K562 (cell line): ENCODE data around the gene TAS2R4. TPM values are rescaled to one million over a fixed set of nuclear protein-coding genes. Genes with fewer than 3 reads are reported as not detected.

Experiments used
- BHLHE40 ChIP-seq: IDR thresholded peaks from 2 replicates; pipeline ENCODE4 v1.6.1; 2011; ENCODE audit warnings: low read length, improper control_type of control experiment
- CTBP1 ChIP-seq: fragments of 450-650 bp; IDR thresholded peaks from 2 replicates; pipeline ENCODE4 v1.6.1; 2016; ENCODE audit warnings: borderline replicate concordance
- DIDO1 ChIP-seq: fragments of 450-650 bp; IDR thresholded peaks from 2 replicates; pipeline ENCODE4 v1.6.1; 2016; ENCODE audit warnings: low read depth, missing biosample characterization, missing genetic modification characterization
- HDAC2 ChIP-seq: fragments of 450-650 bp; IDR thresholded peaks from 2 replicates; pipeline ENCODE4 v1.6.1; 2016; ENCODE audit warnings: mild to moderate bottlenecking
- HOXB6 ChIP-seq: fragments of 250-450 bp; sonication (Bioruptor Pico); IDR thresholded peaks from 2 replicates; pipeline ENCODE4 v1.5.1; 2022; ENCODE audit warnings: mild to moderate bottlenecking, borderline replicate concordance
- KAT7 ChIP-seq: sonication (generic); formaldehyde crosslinking; IDR thresholded peaks from 2 replicates; pipeline ENCODE4 v1.8.0; 2022; ENCODE audit warnings: missing genetic modification reagents, mild to moderate bottlenecking, borderline replicate concordance
- NRF1 ChIP-seq, 2 experiments: fragments of 450-650 bp; IDR thresholded peaks in 1 of 2; conservative IDR thresholded peaks in 1 of 2; 2 replicates each; pipeline ENCODE4 v1.6.1; 2014; ENCODE audit warnings: mild to moderate bottlenecking in 2 of 2
- RHOXF2B ChIP-seq: fragments of 250-450 bp; sonication (Bioruptor Pico); conservative IDR thresholded peaks from 2 replicates; pipeline ENCODE4 v1.5.1; 2021
- SOX6 ChIP-seq: fragments of 450-650 bp; IDR thresholded peaks from 2 replicates; pipeline ENCODE4 v1.6.1; 2014; ENCODE audit warnings: mild to moderate bottlenecking
- ZNF175 ChIP-seq: fragments of 200-800 bp; sonication (Bioruptor generic); IDR thresholded peaks from 2 replicates; pipeline ENCODE4 v1.6.1; 2016; ENCODE audit warnings: low read depth, mild to moderate bottlenecking, missing genetic modification characterization, missing compliant biosample characterization
- ZNF436 ChIP-seq: fragments of 250-450, 450-650 bp; sonication (Bioruptor Pico); formaldehyde crosslinking; IDR thresholded peaks from 2 replicates; pipeline ENCODE4 v1.7.0; 2020; ENCODE audit warnings: mild to moderate bottlenecking
- ZNF551 ChIP-seq: fragments of 250-450 bp; sonication (Bioruptor Pico); IDR thresholded peaks from 2 replicates; pipeline ENCODE4 v1.5.0; 2021; ENCODE audit warnings: mild to moderate bottlenecking, moderate library complexity
- polyA plus RNA-seq, 8 experiments: library from polyadenylated mRNA; depleted of rRNA in 4 of 8; stranded (reverse) in 5 of 8; unstranded in 3 of 8; fragments of >200 nt; fragmentation: Nextera tagmentation in 2 of 8; fragmentation: Illumina TruSeq in 1 of 8; extraction: Ambion mirVana in 2 of 8; extraction: Trizol in 1 of 8; gene quantifications; 2 replicates each; pipeline versions ENCODE4 v1.2.1 to v1.2.3, GENCODE V29; 2011 to 2014; ENCODE audit warnings: inconsistent platforms in 1 of 8, missing spikeins in 1 of 8
- total RNA-seq, 7 experiments: library from RNA; depleted of rRNA in 6 of 7; stranded (reverse); fragments of >200 nt in 6 of 7; fragmentation: Illumina TruSeq in 2 of 7; extraction: Trizol in 2 of 7; gene quantifications; 2 replicates each; pipeline versions ENCODE4 v1.2.1 to v1.2.3, GENCODE V29; 2011 to 2021; ENCODE audit warnings: low replicate concordance in 1 of 7
- TF ChIP-seq, protein P1 (sequence below): sonication (generic); formaldehyde crosslinking; IDR thresholded peaks from 2 replicates; pipeline ENCODE4 v1.5.0; 2020; ENCODE audit warnings: missing genetic modification reagents
- TF ChIP-seq, protein P2 (sequence below), 2 experiments: IDR thresholded peaks; 2 replicates each; pipeline ENCODE4 v1.6.1; 2012; ENCODE audit warnings: improper control_type of control experiment in 2 of 2, low read depth in 2 of 2, low read length in 2 of 2, borderline replicate concordance in 1 of 2
- TF ChIP-seq, protein P3 (sequence below): IDR thresholded peaks from 2 replicates; pipeline ENCODE4 v1.6.1; 2012; ENCODE audit warnings: low read depth, low read length, improper control_type of control experiment, borderline replicate concordance
- TF ChIP-seq, protein P4 (sequence below): fragments of 250-450 bp; sonication (Bioruptor Pico); IDR thresholded peaks from 2 replicates; pipeline ENCODE4 v1.5.0; 2021
- TF ChIP-seq, protein P5 (sequence below): sonication (generic); formaldehyde crosslinking; IDR thresholded peaks from 2 replicates; pipeline ENCODE4 v1.8.1; 2023; ENCODE audit warnings: mild to moderate bottlenecking, missing genetic modification reagents

TAS2R4 gene
- total and polyA plus RNA-seq, 9 of the 15 experiments (the other 6 are each of a cell fraction or from before 2014, with no cell fraction given), result 0.04 to 2.1 (median 0.68) TPM

DNA sequence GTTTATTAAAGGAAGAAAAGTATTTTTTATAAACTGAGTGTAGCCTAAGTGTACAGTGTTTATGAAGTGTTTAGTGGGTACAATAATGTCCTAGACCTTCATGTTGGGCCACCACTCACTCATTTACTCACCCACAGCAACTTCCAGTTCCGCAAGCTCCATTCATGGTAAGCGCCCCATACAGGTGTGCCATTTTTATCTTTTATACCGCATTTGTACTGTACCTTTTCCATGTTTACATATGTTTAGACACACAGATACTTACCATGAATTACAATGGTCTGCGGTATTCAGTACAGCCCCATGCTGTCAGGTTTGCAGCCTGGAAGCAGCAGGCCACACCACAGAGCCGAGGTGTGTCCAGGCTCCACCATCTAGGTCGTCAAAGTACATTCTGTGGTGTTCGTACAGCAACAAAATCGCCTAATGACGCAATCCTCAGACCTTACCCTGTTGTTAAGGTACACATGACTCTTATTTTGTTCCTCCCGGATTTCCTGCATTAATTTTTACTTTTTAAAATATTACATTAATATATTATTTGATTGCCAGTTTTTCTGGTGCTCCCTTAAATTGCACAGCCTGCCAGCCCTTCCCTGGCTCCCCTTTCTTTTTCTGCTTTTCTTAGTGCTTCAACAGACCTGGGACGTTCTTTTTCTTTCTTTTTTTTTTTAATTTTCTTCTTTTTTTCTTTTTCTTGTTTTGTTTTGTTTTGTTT lies 39.2 kb upstream of the TAS2R4 start (continued):
- TF ChIP-seq, protein P1, sequence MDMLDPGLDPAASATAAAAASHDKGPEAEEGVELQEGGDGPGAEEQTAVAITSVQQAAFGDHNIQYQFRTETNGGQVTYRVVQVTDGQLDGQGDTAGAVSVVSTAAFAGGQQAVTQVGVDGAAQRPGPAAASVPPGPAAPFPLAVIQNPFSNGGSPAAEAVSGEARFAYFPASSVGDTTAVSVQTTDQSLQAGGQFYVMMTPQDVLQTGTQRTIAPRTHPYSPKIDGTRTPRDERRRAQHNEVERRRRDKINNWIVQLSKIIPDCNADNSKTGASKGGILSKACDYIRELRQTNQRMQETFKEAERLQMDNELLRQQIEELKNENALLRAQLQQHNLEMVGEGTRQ (CRISPR knock-in tag), result no peak
- no peak for TF ChIP-seq RHOXF2B (CRISPR knock-in tag)
- TF ChIP-seq, protein P2, sequence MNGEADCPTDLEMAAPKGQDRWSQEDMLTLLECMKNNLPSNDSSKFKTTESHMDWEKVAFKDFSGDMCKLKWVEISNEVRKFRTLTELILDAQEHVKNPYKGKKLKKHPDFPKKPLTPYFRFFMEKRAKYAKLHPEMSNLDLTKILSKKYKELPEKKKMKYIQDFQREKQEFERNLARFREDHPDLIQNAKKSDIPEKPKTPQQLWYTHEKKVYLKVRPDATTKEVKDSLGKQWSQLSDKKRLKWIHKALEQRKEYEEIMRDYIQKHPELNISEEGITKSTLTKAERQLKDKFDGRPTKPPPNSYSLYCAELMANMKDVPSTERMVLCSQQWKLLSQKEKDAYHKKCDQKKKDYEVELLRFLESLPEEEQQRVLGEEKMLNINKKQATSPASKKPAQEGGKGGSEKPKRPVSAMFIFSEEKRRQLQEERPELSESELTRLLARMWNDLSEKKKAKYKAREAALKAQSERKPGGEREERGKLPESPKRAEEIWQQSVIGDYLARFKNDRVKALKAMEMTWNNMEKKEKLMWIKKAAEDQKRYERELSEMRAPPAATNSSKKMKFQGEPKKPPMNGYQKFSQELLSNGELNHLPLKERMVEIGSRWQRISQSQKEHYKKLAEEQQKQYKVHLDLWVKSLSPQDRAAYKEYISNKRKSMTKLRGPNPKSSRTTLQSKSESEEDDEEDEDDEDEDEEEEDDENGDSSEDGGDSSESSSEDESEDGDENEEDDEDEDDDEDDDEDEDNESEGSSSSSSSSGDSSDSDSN (IDR thresholded peaks at IDR 0.05; ENCODE audit: borderline replicate concordance in 1 of 2, low read depth in 2 of 2, low read length in 2 of 2), result no peak
- TF ChIP-seq, protein P3, sequence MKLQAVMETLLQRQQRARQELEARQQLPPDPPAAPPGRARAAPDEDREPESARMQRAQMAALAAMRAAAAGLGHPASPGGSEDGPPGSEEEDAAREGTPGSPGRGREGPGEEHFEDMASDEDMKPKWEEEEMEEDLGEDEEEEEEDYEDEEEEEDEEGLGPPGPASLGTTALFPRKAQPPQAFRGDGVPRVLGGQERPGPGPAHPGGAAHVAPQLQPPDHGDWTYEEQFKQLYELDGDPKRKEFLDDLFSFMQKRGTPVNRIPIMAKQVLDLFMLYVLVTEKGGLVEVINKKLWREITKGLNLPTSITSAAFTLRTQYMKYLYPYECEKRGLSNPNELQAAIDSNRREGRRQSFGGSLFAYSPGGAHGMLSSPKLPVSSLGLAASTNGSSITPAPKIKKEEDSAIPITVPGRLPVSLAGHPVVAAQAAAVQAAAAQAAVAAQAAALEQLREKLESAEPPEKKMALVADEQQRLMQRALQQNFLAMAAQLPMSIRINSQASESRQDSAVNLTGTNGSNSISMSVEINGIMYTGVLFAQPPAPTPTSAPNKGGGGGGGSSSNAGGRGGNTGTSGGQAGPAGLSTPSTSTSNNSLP, result no peak
- TF ChIP-seq ZNF436, result no peak
- TF ChIP-seq, protein P4, sequence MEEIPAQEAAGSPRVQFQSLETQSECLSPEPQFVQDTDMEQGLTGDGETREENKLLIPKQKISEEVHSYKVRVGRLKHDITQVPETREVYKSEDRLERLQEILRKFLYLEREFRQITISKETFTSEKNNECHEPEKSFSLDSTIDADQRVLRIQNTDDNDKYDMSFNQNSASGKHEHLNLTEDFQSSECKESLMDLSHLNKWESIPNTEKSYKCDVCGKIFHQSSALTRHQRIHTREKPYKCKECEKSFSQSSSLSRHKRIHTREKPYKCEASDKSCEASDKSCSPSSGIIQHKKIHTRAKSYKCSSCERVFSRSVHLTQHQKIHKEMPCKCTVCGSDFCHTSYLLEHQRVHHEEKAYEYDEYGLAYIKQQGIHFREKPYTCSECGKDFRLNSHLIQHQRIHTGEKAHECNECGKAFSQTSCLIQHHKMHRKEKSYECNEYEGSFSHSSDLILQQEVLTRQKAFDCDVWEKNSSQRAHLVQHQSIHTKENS, result no peak
- no peak for TF ChIP-seq ZNF551 (CRISPR knock-in tag)
- peak; percentile 61; the same call in 1 of the 2 replicates for TF ChIP-seq CTBP1
- no peak for TF ChIP-seq HDAC2
- TF ChIP-seq BHLHE40, result no peak
- no peak for TF ChIP-seq SOX6
- TF ChIP-seq DIDO1 (tag), result no peak
- TF ChIP-seq ZNF175, result no peak
- no peak for TF ChIP-seq KAT7 (CRISPR knock-in tag)
- no peak for TF ChIP-seq HOXB6
- TF ChIP-seq, protein P5, sequence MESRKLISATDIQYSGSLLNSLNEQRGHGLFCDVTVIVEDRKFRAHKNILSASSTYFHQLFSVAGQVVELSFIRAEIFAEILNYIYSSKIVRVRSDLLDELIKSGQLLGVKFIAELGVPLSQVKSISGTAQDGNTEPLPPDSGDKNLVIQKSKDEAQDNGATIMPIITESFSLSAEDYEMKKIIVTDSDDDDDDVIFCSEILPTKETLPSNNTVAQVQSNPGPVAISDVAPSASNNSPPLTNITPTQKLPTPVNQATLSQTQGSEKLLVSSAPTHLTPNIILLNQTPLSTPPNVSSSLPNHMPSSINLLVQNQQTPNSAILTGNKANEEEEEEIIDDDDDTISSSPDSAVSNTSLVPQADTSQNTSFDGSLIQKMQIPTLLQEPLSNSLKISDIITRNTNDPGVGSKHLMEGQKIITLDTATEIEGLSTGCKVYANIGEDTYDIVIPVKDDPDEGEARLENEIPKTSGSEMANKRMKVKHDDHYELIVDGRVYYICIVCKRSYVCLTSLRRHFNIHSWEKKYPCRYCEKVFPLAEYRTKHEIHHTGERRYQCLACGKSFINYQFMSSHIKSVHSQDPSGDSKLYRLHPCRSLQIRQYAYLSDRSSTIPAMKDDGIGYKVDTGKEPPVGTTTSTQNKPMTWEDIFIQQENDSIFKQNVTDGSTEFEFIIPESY (CRISPR knock-in tag), result peak; percentile 95
- no peak for TF ChIP-seq NRF1 (conservative IDR thresholded peaks at IDR 0.05 in 1 of 2, IDR thresholded peaks at IDR 0.05 in 1 of 2)
